OCI-LY1 (cell line): ENCODE measurements around the gene PARS2.

ENCODE experiments used
- EZH2 ChIP-seq: fragments of 200-600 bp; sonication (generic), shearing (Covaris generic); IDR thresholded peaks from 2 replicates; pipeline ENCODE4 v1.8.0; 2017; ENCODE audit warnings: borderline replicate concordance, mixed run types, mild to moderate bottlenecking, antibody characterized with exemption, low read length, moderate library complexity, mixed read lengths
- TF ChIP-seq, protein P1 (sequence below): fragments of 200-600 bp; sonication (generic), shearing (Covaris generic); IDR thresholded peaks from 2 replicates; pipeline ENCODE4 v1.5.1; 2017; ENCODE audit warnings: mild to moderate bottlenecking, antibody characterized with exemption, low read length, moderate library complexity, mixed read lengths

DNA sequence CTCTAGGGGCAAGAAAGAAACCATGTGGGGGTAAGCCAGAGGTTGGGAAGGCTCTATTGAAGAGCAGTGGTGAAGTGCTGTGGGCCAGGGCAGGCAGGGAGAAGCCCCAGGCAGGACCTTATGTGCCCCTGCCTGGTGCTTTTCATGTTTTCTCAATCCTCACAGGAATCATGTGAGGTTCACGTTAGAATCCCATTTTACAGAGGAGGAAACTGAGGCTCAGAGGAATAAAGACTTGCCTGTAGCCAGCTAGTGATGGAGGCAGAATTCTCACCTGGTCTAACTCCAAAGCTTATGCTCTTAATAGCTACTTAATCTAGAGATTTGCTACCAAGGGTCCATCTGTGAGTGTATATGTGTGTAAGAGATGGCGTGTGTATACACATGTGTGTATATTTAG lies 32.6 kb upstream of the PARS2 start:
- TF ChIP-seq, protein P1, sequence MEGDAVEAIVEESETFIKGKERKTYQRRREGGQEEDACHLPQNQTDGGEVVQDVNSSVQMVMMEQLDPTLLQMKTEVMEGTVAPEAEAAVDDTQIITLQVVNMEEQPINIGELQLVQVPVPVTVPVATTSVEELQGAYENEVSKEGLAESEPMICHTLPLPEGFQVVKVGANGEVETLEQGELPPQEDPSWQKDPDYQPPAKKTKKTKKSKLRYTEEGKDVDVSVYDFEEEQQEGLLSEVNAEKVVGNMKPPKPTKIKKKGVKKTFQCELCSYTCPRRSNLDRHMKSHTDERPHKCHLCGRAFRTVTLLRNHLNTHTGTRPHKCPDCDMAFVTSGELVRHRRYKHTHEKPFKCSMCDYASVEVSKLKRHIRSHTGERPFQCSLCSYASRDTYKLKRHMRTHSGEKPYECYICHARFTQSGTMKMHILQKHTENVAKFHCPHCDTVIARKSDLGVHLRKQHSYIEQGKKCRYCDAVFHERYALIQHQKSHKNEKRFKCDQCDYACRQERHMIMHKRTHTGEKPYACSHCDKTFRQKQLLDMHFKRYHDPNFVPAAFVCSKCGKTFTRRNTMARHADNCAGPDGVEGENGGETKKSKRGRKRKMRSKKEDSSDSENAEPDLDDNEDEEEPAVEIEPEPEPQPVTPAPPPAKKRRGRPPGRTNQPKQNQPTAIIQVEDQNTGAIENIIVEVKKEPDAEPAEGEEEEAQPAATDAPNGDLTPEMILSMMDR, result no peak
- no peak for TF ChIP-seq EZH2
